Epithelial cell of esophagus (primary cell): ENCODE measurements around the gene KIF16B.

Experiments used
- DNase-seq: peaks from one replicate; pipeline ENCODE4 v3.0.0; 2010; ENCODE audit warnings: low read depth
- H3K4me3 ChIP-seq: 2 replicates; pipeline ENCODE4 v1.5.1; 2011; ENCODE audit warnings: mild to moderate bottlenecking, low read length, control low read depth
- TF ChIP-seq, protein P1 (sequence below): IDR thresholded peaks from 2 replicates; pipeline ENCODE4 v1.5.1; 2011; ENCODE audit warnings: low read depth, mild to moderate bottlenecking, low read length, control low read depth, inconsistent platforms; ENCODE audit not compliant: insufficient read depth; ENCODE audit errors: missing control alignments

The KIF16B gene

GRCh38 chr20:16349523-16350260 lies 223.6 kb downstream of the KIF16B start:
- TF ChIP-seq, protein P1, sequence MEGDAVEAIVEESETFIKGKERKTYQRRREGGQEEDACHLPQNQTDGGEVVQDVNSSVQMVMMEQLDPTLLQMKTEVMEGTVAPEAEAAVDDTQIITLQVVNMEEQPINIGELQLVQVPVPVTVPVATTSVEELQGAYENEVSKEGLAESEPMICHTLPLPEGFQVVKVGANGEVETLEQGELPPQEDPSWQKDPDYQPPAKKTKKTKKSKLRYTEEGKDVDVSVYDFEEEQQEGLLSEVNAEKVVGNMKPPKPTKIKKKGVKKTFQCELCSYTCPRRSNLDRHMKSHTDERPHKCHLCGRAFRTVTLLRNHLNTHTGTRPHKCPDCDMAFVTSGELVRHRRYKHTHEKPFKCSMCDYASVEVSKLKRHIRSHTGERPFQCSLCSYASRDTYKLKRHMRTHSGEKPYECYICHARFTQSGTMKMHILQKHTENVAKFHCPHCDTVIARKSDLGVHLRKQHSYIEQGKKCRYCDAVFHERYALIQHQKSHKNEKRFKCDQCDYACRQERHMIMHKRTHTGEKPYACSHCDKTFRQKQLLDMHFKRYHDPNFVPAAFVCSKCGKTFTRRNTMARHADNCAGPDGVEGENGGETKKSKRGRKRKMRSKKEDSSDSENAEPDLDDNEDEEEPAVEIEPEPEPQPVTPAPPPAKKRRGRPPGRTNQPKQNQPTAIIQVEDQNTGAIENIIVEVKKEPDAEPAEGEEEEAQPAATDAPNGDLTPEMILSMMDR, result no peak
- H3K4me3 ChIP-seq, result no peak overlapping the region
- DNase-seq, result no peak

- TF ChIP-seq, protein P1, result no peak
- H3K4me3 ChIP-seq, result no peak overlapping the region
- no peak for DNase-seq
These were observed 226.3 kb downstream of the KIF16B start for GRCh38 chr20:16346956-16347355.

GRCh38 chr20:16337707-16338106 lies 235.5 kb downstream of the KIF16B start:
- H3K4me3 ChIP-seq, result no peak overlapping the region
- TF ChIP-seq, protein P1, result no peak
- peak; percentile 37 for DNase-seq

GRCh38 chr20:16327606-16328005 lies 245.6 kb downstream of the KIF16B start:
- TF ChIP-seq, protein P1, result no peak
- no peak for DNase-seq
- no peak overlapping the region for H3K4me3 ChIP-seq

- H3K4me3 ChIP-seq, result no peak overlapping the region
- DNase-seq, result no peak
- TF ChIP-seq, protein P1, result no peak
These were observed 252.0 kb downstream of the KIF16B start for GRCh38 chr20:16321291-16321690.

DNA sequence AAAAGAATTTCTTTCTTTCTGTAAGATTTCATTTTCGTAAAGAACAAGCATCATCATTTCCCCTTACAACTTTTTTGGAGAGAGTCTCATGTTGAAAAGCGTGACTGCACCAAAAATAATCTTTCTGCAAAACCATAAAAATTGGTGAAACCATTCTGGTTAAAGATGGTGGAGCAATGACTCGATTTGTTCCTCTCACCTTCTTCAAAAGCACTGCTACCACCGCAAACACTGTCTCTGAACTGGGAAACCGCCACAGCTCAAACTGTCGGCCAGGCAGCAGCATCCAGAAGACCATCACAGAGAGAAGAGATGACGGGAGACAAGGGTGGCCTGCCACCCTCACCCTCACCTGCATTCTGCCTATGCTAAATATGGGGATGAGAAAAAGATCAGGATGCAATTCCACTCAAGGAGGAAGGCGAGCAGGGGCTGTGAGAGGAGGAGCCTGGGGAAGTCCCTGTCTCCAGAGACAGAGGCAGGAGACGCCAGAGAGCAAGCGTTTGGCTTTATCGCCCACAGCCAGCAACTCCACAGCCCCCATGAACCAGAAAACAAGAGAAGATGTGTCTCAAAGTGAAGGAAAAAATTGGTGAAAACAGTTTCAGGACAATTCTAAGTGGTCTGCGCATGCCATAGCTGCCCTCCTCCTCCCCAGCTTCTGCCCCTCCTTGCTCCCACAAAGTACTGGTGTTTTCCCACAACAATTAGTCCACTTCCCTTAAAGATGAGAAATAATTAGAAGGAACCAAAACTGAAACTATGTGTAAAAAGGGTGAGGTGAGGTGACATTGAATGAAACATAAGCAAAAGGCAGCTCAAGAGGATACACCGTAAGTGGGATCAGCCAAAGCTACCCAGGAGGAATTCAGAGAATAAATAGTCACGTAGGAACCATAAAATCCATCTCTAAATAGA lies 255.5 kb downstream of the KIF16B start:
- TF ChIP-seq, protein P1, result no peak
- no peak overlapping the region for H3K4me3 ChIP-seq
- no peak for DNase-seq
